ENCODE data around the gene CRACDL.
A peak's percentile ranks its signal among the peaks of the same experiment; 100 is the strongest.

CRACDL gene

GRCh38 chr2:98854682-98855081 is 81.3 kb downstream of the CRACDL start:
- Mint-ChIP-seq H3K4me3 (no peak overlapping the region), H3K36me3 (ENCODE audit: low read depth) (peaks cover 2% of the 10 kb centered on the region), H3K4me1 (ENCODE audit: low read depth) (peaks cover 4% of the 10 kb centered on the region), H3K27me3 (ENCODE audit: low read depth) (peaks cover 61% of the 10 kb centered on the region), H3K27ac (no peak overlapping the region), H3K9me3 (peaks cover 13% of the 10 kb centered on the region)
- DNase-seq (ENCODE audit: low spot score), result no peak

GRCh38 chr2:98852932-98853331 is 83.1 kb downstream of the CRACDL start:
- no peak for DNase-seq (ENCODE audit: low spot score)
- Mint-ChIP-seq H3K27me3 (ENCODE audit: low read depth) (peaks cover 57% of the 10 kb centered on the region), H3K27ac (no peak overlapping the region), H3K4me3 (no peak overlapping the region), H3K36me3 (ENCODE audit: low read depth) (peaks cover 2% of the 10 kb centered on the region), H3K4me1 (ENCODE audit: low read depth) (peaks cover 4% of the 10 kb centered on the region), H3K9me3 (no peaks in the 10 kb centered on the region)

GRCh38 chr2:98850074-98850473 is 86.0 kb downstream of the CRACDL start:
- peaks cover 2% of the 10 kb centered on the region for H3K36me3 Mint-ChIP-seq (ENCODE audit: low read depth)
- peaks cover 4% of the 10 kb centered on the region for H3K4me1 Mint-ChIP-seq (ENCODE audit: low read depth)
- H3K27ac Mint-ChIP-seq, result no peak overlapping the region
- no peak overlapping the region for H3K4me3 Mint-ChIP-seq
- no peak for DNase-seq (ENCODE audit: low spot score)
- H3K9me3 Mint-ChIP-seq, result no peaks in the 10 kb centered on the region
- H3K27me3 Mint-ChIP-seq (ENCODE audit: low read depth), result peaks cover 39% of the 10 kb centered on the region

GRCh38 chr2:98849113-98849512 is 86.9 kb downstream of the CRACDL start:
- Mint-ChIP-seq H3K4me1 (ENCODE audit: low read depth) (peaks cover 4% of the 10 kb centered on the region), H3K9me3 (no peaks in the 10 kb centered on the region), H3K27ac (no peak overlapping the region), H3K27me3 (ENCODE audit: low read depth) (peaks cover 35% of the 10 kb centered on the region), H3K4me3 (no peak overlapping the region), H3K36me3 (ENCODE audit: low read depth) (peaks cover 2% of the 10 kb centered on the region)
- no peak for DNase-seq (ENCODE audit: low spot score)

- Mint-ChIP-seq H3K4me1 (ENCODE audit: low read depth) (peaks cover 2% of the 10 kb centered on the region), H3K9me3 (no peaks in the 10 kb centered on the region), H3K27ac (no peak overlapping the region), H3K4me3 (no peak overlapping the region), H3K27me3 (ENCODE audit: low read depth) (peaks cover 33% of the 10 kb centered on the region), H3K36me3 (ENCODE audit: low read depth) (no peaks in the 10 kb centered on the region)
- no peak for DNase-seq (ENCODE audit: low spot score)
Observed at GRCh38 chr2:98847853-98848252, 88.2 kb downstream of the CRACDL start.

- Mint-ChIP-seq H3K36me3 (ENCODE audit: low read depth) (no peaks in the 10 kb centered on the region), H3K27ac (no peak overlapping the region), H3K27me3 (ENCODE audit: low read depth) (peaks cover 34% of the 10 kb centered on the region), H3K4me1 (ENCODE audit: low read depth) (no peaks in the 10 kb centered on the region), H3K4me3 (no peak overlapping the region), H3K9me3 (no peaks in the 10 kb centered on the region)
- no peak for DNase-seq (ENCODE audit: low spot score)
Observed at GRCh38 chr2:98846041-98846440, 90.0 kb downstream of the CRACDL start.

GRCh38 chr2:98842136-98842535 is 93.9 kb downstream of the CRACDL start:
- Mint-ChIP-seq H3K36me3 (ENCODE audit: low read depth) (no peaks in the 10 kb centered on the region), H3K4me1 (ENCODE audit: low read depth) (peaks cover 6% of the 10 kb centered on the region), H3K4me3 (no peak overlapping the region), H3K9me3 (no peaks in the 10 kb centered on the region), H3K27me3 (ENCODE audit: low read depth) (peaks cover 36% of the 10 kb centered on the region), H3K27ac (no peak overlapping the region)
- no peak for DNase-seq (ENCODE audit: low spot score)

GRCh38 chr2:98839292-98839691 is 96.7 kb downstream of the CRACDL start:
- H3K9me3 Mint-ChIP-seq, result no peaks in the 10 kb centered on the region
- H3K27me3 Mint-ChIP-seq (ENCODE audit: low read depth), result peaks cover 35% of the 10 kb centered on the region
- no peak for DNase-seq (ENCODE audit: low spot score)
- H3K4me1 Mint-ChIP-seq (ENCODE audit: low read depth), result peaks cover 26% of the 10 kb centered on the region
- H3K27ac Mint-ChIP-seq, result no peak overlapping the region
- no peaks in the 10 kb centered on the region for H3K36me3 Mint-ChIP-seq (ENCODE audit: low read depth)
- no peak overlapping the region for H3K4me3 Mint-ChIP-seq

- DNase-seq (ENCODE audit: low spot score), result no peak
- Mint-ChIP-seq H3K4me3 (peak overlapping the region; percentile 71), H3K27ac (peak overlapping the region; percentile 88)
Observed at GRCh38 chr2:98835831-98836385, 100.1 kb downstream of the CRACDL start.

GRCh38 chr2:98833917-98834263 is 102.1 kb downstream of the CRACDL start:
- Mint-ChIP-seq H3K9me3 (no peaks in the 10 kb centered on the region), H3K36me3 (ENCODE audit: low read depth) (no peaks in the 10 kb centered on the region), H3K4me1 (ENCODE audit: low read depth) (peaks cover 64% of the 10 kb centered on the region), H3K4me3 (no peak overlapping the region), H3K27me3 (ENCODE audit: low read depth) (no peaks in the 10 kb centered on the region), H3K27ac (no peak overlapping the region)
- no peak for DNase-seq (ENCODE audit: low spot score)

More at GRCh38 chr2:98835831-98836385, 100.1 kb downstream of the CRACDL start:
- no peaks in the 10 kb centered on the region for H3K9me3 Mint-ChIP-seq
- no peaks in the 10 kb centered on the region for H3K36me3 Mint-ChIP-seq (ENCODE audit: low read depth)
- H3K4me1 Mint-ChIP-seq (ENCODE audit: low read depth), result peaks cover 45% of the 10 kb centered on the region
- H3K27me3 Mint-ChIP-seq (ENCODE audit: low read depth), result peaks cover 12% of the 10 kb centered on the region

GRCh38 chr2:98833172-98833916 is 102.7 kb downstream of the CRACDL start:
- DNase-seq (ENCODE audit: low spot score), result peak; percentile 27
- H3K9me3 Mint-ChIP-seq, result no peaks in the 10 kb centered on the region
- H3K4me1 Mint-ChIP-seq (ENCODE audit: low read depth), result peaks cover 69% of the 10 kb centered on the region
- peak overlapping the region; percentile 41 for H3K27ac Mint-ChIP-seq
- H3K36me3 Mint-ChIP-seq (ENCODE audit: low read depth), result no peaks in the 10 kb centered on the region
- no peaks in the 10 kb centered on the region for H3K27me3 Mint-ChIP-seq (ENCODE audit: low read depth)
- H3K4me3 Mint-ChIP-seq, result no peak overlapping the region

- Mint-ChIP-seq H3K9me3 (no peaks in the 10 kb centered on the region), H3K27ac (no peak overlapping the region), H3K27me3 (ENCODE audit: low read depth) (no peaks in the 10 kb centered on the region)
Observed at GRCh38 chr2:98832172-98832571, 103.9 kb downstream of the CRACDL start.

GRCh38 chr2:98830571-98831145 is 105.4 kb downstream of the CRACDL start:
- peaks cover 71% of the 10 kb centered on the region for H3K4me1 Mint-ChIP-seq (ENCODE audit: low read depth)
- no peak overlapping the region for H3K27ac Mint-ChIP-seq
- no peaks in the 10 kb centered on the region for H3K27me3 Mint-ChIP-seq (ENCODE audit: low read depth)
- DNase-seq (ENCODE audit: low spot score), result no peak
- no peak overlapping the region for H3K4me3 Mint-ChIP-seq
- no peaks in the 10 kb centered on the region for H3K9me3 Mint-ChIP-seq
- H3K36me3 Mint-ChIP-seq (ENCODE audit: low read depth), result no peaks in the 10 kb centered on the region

More at GRCh38 chr2:98832172-98832571, 103.9 kb downstream of the CRACDL start:
- H3K4me1 Mint-ChIP-seq (ENCODE audit: low read depth), result peaks cover 74% of the 10 kb centered on the region
- H3K4me3 Mint-ChIP-seq, result no peak overlapping the region
- H3K36me3 Mint-ChIP-seq (ENCODE audit: low read depth), result no peaks in the 10 kb centered on the region
- no peak for DNase-seq (ENCODE audit: low spot score)

- no peaks in the 10 kb centered on the region for H3K36me3 Mint-ChIP-seq (ENCODE audit: low read depth)
- peaks cover 66% of the 10 kb centered on the region for H3K4me1 Mint-ChIP-seq (ENCODE audit: low read depth)
- DNase-seq (ENCODE audit: low spot score), result no peak
- no peak overlapping the region for H3K27ac Mint-ChIP-seq
- H3K27me3 Mint-ChIP-seq (ENCODE audit: low read depth), result no peaks in the 10 kb centered on the region
- peak overlapping the region; percentile 72 for H3K4me3 Mint-ChIP-seq
- no peaks in the 10 kb centered on the region for H3K9me3 Mint-ChIP-seq
Observed at GRCh38 chr2:98829581-98830270, 106.3 kb downstream of the CRACDL start.
